NCI-H2107 treated with DMSO at 0.1 percent for 48 hours (cell line): ENCODE measurements around the gene C20orf204.

Experiments
- DNase-seq: peaks from one replicate; lab custom pipeline; 2025; ENCODE audit not compliant: unreplicated experiment; lab: John Stamatoyannopoulos, UW

The C20orf204 gene

DNA sequence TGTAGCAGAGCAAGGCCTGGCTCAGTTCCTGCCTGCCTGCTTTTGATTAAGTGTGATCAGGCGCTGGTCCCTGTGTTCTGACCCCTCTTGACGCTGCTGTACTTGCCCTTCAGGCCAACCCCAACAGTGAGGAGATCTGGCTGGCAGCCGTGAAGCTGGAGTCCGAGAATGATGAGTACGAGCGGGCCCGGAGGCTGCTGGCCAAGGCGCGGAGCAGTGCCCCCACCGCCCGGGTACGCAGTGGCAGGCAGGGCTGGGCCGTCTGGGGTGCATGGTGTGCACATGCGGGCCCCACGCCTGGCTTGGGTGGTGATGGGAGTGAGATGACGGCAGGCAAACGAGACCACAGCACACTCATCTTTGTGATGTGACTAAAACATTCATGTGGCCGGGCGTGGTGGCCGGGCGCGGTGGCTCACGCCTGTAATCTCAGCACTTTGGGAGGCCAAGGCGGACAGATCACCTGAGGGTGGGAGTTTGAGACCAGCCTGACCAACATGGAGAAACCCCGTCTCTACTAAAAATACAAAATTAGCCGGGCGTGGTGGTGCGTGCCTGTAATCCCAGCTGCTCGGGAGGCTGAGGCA is 10.1 kb upstream of the C20orf204 start:
- no peak for DNase-seq

DNA sequence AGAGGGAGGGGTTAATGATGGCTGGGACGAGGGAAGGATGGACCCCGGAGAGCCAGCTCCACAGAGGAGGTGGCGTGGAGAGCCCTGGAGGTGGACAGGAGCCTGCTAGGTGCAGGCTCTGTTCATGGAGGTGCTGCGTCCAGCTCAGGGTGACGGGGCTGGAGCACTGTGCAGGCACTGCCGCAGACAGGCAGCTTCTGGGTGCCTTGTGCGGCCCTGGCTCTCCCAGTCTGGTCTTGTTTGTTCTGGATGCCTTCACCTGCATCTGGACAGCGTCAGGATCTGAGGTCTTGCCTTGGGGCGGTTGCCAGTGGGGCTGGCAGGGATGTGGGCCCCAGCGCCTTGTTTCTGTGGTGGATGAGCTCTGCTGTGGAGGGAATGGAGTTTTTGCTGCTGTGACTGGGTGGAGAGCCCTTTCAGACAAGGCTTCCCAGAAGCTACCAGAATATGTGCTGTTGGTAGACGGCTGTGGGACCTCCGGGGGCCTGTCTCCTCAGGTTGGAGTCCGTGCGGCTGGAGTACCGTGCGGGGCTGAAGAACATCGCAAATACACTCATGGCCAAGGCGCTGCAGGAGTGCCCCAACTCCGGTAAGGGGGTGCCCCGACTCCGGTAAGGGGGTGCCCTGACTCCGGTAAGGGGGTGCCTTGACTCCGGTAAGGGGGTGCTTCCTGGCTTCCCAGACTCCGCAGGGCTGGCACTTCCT is 7.8 kb upstream of the C20orf204 start:
- no peak for DNase-seq

DNA sequence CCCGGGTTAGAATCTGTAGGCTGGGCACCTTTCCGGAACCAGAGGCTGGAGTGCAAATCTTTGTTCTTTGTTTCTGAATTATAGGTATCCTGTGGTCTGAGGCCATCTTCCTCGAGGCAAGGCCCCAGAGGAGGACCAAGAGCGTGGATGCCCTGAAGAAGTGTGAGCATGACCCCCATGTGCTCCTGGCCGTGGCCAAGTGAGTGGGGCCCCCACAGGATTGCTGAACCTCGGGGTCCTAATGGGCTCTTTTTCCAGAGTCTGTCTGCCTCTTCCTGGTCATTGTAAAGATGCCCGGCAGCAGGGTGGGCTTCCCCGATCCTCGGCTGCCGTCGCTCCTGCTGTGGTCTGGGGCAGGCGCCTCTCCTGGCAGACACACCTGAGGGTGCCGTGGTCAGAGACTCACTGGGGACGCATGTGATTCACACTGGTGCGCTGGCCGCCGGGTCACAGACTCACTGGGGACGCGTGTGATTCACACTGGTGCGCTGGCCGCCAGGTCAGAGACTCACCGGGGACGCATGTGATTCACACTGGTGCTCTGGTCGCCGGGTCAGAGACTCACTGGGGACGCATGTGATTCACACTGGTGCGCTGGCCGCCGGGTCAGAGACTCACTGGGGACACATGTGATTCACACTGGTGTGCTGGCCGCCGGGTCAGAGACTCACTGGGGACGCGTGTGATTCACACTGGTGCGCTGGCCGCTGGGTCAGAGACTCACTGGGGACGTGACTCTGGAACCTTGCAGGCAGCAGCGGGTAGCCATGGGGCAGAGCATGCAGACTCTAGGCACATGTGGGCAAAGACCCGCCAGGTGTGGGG is 6.5 kb upstream of the C20orf204 start:
- no peak for DNase-seq

DNA sequence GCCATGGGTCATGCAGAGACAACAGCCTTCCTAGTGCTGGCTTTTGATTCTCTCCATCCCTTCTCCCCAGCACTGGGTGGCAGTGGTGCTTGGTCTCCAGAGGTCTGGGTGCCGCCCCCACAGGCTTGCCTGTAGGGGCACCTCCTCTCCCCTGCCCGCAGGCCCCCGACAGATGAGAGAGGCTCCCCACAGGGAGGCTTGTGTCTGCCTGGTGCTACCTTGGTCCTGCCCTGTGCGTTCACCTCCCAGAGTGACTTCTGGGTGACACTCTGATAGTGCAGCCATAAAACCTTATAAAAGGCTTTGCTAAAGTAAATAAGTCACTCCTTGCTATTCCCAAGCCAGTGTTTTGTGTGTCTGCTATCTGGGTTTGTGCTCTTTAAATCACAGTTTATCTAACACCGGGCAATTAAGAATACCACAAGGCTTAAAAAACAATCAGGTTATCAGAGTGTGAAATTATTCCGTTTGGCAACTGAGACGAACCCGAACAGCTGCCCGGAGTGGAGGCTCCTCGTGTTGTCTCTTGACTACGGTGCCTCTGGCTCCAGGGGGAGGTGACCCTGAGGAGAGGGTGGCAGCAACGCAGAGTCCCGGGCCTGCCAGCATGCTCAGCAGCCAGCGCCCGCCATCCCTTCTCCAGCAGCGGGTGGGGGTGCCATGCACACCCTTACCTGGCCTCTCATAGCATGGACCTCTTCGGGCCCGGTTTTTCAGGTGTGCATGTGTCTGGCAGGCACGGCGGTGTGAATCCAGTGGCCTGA is 5.4 kb upstream of the C20orf204 start:
- DNase-seq = no peak

DNA sequence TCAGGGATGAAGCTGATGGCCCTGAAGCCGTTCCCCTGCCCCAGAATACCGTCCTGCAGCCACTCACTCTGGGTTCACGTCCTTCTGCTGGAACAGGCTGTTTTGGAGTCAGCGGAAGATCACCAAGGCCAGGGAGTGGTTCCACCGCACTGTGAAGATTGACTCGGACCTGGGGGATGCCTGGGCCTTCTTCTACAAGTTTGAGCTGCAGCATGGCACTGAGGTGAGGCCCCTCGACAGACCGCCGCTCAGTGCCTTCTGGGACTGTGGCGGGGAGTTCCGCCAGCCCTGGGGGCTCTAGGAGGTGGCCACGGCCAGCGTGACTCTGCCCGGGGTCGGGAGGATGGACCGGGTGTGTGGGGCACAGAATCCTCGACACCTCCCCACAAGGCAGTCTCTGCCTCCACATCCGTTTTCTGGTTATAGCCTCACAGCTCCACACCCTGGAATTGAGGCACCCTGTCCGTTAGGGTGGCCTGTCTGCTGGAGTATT is 4.1 kb upstream of the C20orf204 start:
- DNase-seq = no peak

DNA sequence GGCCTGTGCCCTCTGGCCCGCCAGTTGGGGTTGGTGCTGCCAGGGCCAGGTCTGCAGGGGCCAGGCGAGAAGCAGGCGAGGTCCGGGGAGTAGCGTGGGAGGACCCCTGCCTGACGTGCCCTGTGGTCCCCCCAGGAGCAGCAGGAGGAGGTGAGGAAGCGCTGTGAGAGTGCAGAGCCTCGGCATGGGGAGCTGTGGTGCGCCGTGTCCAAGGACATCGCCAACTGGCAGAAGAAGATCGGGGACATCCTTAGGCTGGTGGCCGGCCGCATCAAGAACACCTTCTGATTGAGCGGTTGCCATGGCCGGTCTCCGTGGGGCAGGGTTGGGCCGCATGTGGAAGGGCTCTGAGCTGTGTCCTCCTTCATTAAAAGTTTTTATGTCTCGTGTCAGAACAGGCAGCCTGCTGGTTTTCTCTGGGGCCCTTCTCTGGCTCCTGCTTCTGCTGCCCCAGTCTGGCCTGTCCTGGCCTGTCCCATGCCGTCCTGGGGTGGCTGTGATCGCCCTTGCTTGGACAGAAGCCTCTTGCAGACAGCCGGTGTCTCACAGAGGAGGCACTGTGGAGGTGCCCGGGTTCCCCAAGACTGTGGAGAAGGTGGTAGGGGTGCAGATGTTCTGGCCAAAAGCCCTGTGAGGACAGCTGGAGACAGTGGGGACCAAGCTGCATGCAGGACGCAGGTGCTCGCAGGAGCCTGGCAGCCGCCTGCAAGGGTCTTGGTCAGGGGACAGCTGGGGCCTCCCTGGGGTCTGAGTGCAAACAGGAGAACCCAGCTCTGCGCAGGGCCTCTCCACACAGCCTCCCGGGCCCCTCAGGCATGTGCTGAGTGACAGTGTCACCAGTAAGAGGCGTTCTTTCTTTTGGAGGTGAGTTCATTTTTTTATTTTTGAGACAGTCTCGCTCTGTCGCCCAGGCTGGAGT is 3.0 kb upstream of the C20orf204 start:
- no peak for DNase-seq

DNA sequence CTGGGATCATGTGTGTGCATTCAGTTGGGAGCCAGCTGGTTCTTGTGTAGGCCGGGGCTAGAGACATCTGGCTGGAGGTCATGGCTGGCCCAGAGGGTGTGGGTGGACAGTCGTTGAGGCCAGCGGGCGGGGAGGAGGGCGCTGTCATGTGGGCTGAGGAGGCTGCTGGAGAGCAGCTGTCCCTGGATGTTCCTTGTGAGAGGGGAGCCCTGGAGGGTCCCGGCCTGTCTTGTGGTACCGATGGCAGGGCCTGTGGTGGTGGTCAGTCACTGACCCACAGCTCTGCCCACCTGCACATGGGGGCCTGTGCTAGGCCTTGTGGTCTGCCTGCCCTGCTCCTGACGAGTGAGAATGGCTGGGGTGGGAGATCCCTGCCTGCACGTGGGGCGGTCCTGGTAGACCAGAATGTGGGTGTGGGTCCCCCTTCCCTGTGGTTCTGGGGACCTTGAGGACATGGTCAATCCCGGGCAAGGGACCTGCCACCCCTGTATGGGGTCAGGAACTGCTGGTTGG is 1.9 kb upstream of the C20orf204 start:
- no peak for DNase-seq

DNA sequence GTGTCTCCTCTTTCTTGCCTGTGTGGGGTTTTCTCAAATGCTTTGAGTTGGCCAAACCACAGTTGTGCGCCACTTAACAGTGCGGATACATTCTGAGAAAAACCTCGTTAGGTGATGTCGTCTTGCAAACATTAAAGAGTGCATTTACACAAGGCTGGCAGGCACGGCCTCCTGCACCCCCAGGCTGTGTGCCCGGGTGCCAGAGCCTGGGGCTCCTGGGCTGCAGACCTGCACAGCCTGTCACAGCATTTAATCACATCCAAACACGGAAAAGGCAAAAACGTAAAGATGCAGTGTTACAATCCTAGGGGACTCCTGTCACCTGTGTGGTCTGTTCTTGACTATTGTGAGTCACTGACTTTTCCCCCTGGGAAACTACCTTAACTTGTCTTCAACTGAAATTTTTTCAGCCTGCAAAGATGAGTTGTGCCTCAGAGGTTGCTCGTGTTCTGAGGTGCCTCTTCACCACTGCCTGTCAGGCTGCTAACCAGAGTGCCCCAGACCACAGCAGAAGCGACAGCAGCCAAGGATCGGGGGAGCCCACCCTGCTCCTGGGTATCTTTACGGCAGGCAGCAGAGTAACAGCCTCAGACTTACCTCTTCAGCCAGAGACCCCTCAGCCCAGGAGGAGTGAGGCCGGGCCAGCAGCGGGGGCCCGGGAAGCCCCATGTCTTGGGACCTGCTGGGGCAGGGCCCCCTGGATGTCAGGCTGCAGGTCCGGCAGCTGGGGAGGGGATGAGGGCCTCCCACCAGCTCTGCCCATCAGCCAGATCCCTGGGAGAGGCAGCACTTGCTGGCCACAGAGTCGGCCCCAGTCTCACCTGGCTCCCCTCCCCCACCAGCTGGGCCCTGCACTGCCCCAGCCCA is 683 bp upstream of the C20orf204 start:
- no peak for DNase-seq

DNA sequence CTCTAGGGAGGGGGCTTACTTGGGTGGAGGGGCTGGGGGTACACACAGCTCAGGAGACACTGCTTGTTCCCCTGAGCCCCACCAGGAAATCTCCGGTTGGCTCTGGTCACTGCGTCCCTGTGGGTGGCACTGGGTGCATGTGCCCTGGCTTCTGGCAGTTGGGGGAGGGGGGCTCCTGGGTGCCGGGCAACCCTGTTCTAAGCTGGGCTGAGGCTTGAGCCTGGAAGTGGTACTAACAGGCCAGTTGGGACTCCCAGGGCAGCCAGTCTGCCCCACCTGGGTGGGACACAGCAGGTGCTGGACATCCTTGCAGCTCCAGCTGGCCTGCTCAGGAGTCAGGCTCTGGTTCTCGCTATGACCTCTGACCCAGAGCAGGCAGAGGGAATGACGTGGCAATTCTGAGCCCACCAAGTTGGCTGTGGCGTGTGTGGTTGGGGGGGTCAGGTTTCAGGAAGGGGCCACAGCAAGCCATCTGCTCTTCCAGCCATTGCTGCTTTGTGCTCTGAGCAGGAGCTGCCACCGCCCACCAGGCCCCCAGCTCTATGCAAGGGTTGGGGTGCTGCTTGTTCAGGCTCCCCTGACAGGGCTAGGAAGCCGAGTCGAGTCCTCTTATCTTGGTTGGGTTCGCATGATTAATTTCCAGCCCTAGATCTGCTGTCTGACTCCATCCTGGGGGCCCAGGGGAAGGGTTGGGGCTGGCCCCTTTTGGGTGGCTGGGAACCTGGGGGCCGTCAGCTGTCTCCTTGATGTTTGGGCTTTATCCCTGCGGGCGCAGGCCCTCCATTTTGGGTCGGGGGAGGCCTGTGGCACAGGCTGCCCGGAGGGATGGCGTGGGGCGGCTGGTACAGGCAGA is 590 bp downstream of the C20orf204 start:
- DNase-seq = no peak

DNA sequence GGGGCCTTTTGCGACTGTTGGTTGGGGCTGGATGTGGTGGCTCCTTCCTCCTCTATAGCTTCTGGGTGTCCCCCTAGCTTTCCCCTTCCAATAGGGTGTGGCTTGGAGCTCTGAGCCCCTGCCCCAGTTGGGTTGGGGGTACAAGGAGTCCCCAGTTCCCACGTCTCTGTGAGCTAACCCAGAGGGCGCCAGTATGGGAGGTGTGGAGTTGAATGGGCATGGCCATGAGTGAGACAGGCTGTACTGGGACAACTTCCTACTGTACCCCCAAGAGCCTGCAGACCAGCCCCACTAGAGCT is 1.2 kb downstream of the C20orf204 start:
- no peak for DNase-seq

DNA sequence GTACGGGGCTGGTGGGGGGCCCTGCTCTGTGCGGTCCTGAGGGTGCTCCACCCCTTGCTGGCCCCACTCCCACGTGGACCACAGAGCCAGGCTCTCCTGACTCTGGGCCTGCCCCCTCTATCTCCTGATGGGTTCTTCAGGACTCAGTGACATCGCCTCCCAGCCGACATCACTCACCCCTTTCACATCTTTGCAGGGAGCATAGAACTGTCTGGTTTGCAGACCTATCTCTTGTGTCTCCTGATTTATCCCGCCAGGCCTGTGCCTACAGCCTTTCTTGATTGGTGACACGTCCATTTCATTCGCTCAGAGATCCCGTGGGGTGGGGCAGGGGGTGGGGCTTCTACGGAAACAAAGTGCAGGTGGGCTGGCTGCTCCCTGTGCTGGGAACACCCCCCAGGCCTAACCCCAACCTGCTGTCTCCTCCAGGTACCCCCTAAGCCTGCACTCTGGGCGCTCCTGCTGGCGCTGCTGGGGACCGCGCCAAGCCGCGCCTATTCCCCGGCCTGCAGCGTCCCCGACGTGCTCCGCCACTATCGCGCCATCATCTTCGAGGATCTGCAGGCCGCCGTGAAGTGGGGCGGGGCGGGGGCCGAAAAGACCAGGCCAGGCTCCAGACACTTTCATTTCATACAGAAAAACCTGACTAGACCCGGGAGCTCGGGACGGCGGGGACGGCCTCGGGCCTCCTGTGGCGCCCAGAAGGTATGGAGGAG is 1.7 kb downstream of the C20orf204 start:
- no peak for DNase-seq

DNA sequence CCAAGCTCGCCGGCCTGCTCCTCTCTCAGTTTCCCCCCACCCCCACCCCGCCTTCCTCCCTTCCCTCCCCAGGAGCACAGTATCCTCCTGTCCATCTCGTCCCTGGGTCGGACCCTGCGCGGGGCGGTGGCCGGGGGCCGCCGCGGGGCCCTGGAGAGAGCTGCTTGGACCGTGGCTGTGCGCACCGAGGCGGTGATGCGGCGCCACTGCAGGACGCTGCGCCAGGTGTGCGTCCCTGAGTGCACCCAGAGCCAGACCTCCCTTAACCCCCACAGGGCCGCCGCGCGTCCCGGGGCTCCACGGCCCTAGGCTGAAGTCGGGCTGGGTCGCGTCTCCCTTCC is 2.2 kb downstream of the C20orf204 start:
- DNase-seq = no peak

DNA sequence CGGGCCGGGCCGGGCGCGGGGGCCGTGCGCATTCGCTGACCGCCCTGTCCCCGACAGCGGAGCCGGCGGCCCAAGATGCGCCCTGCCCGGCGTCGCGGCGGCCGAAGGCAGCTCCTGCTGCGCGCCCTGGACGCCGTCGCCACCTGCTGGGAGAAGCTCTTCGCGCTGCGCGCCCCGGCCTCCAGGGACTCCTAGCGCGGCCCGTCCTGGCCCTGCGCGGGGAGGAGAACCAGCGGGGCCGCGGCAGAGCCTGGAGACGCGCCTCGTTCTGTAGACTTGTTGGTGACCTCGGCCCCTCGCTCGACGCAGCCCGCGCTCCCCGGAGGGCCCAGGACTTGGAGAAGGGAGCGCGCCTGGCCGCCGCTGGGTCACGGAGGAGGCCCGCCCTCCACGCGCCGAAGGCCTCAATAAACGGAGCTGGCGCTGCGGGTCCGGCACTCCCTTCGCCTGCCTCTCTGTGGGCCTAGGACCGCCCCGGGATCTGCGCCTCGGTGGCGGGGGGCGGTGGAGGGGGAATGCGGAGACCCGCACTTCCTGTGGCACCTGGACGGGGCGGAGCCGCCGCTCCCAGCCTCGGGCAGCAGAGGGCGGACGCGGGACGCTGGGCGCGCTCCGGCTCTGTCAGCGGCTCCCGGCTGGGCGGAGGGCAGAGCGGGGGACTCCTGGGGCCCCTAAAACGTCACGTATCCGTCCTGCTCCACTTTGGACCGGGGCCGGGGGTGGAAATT is 2.7 kb downstream of the C20orf204 start:
- DNase-seq = peak; percentile 30

DNA sequence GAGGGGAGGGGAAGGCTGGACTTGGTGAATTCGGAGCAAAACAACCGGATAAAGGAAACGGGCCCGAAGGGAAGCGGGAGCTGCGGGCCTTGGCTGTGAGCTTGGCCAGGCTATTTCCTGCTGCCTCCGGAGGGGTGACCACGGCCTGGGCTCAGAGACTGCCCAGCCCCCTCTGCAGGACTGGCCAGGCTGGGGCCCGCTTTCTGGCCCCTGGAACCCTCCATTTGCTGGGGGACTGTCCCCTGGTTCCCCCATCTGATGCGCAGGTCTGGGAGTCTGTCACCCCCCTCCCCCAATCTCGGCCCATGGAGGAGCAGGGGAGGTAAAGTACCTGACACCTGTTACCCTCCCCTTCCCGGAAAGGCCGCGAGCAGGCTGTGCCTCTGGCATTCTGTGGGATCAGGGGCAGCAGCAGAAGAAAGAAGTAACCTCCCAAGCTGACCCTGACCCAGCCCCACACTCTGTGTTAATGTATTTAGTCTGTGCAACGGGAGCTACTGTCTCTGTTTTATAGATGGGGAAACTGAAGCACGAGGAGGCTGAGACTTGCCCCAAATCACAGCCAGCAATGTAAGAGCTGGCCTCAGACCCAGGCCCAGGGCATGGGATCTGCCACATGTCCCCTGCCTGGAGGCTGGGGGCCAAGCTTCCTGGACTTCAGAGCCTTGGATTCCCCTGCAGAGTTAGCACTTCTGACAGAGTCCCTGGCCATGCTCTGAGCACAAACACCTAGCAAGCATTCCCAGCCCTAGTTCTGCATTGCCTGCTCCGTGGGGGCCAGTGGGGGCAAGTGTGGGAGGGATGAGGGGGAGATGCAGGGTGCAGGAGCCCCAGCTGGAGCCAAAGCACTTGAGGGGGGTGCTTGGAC is 3.5 kb downstream of the C20orf204 start:
- DNase-seq = no peak

DNA sequence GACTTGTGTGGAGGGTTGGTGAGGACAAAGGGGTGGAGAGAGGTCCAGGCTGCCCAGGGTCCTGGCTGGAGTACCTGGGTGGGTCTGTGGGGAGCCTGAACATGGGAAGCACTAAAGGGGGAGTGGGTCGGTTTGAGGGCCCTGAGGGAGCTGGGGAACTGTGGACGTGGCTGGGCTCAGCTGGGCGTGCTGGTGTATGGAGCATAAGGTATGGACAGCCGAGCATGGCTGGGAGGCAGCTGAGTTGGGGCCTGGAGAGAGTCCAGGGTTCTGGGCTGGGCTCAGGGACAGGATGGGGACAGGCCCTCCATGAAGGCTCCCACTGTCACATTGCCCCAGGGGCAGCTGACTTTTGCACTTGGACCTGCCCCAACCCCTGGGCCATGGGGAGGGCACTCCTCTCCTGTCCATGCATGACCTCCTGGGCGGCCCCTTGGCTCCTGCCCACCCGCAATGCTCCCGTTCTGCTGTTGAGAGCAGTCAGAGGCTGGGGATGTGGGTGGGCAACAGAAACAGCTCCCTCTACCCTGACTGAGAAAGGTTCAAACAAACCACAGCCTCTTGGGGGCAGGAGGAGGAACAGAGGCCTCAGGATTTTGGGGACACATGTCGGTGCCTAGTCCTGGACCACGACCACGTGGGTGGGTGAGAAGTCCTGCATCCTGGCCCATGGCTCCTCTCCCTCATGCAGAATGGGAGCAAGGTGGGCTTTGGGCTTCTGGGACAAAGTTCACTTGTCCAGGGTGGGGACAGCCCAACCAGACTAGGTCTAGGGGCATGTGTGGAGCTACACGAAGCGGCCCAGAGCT is 4.5 kb downstream of the C20orf204 start:
- DNase-seq = no peak
